GM23338 (cell line): Measurements from ENCODE around the gene IRF8. TPM values are rescaled to one million over a fixed set of nuclear protein-coding genes. Genes with fewer than 3 reads are reported as not detected.

Experiments
- ATAC-seq: fragments of 200-7000 bp; cut with Tn5 transposase; 3 replicates; pipeline ENCODE4 v1.9.1; 2020
- DNase-seq: peaks from one replicate; pipeline ENCODE4 v3.0.0-alpha.2; 2015; ENCODE audit warnings: low spot score
- H2AFZ ChIP-seq: fragments of 200-600 bp; sonication (generic); 2 replicates; pipeline ENCODE4 v1.8.0; 2016; ENCODE audit warnings: antibody characterized with exemption, mild to moderate bottlenecking, moderate library complexity
- H3F3A ChIP-seq: fragments of 200-600 bp; sonication (generic); replicated peaks from 2 replicates; pipeline ENCODE4 v1.8.0; 2017; ENCODE audit warnings: antibody characterized with exemption, mixed run types, low read depth
- H3K27ac ChIP-seq: fragments of 200-600 bp; sonication (generic); 2 replicates; pipeline ENCODE4 v1.6.1; 2016; ENCODE audit warnings: low read depth
- H3K27me3 ChIP-seq: fragments of 200-600 bp; sonication (generic); 2 replicates; pipeline ENCODE4 v1.8.0; 2016; ENCODE audit warnings: mild to moderate bottlenecking, mixed run types, moderate library complexity; ENCODE audit not compliant: insufficient read depth
- H3K36me3 ChIP-seq: fragments of 200-600 bp; sonication (generic); 2 replicates; pipeline ENCODE4 v1.8.0; 2016; ENCODE audit warnings: mild to moderate bottlenecking; ENCODE audit not compliant: insufficient read depth
- H3K4me1 ChIP-seq: fragments of 200-600 bp; sonication (generic); 2 replicates; pipeline ENCODE4 v1.8.0; 2016; ENCODE audit warnings: mild to moderate bottlenecking, moderate library complexity; ENCODE audit not compliant: insufficient read depth
- H3K4me2 ChIP-seq: fragments of 200-600 bp; sonication (generic); 2 replicates; pipeline ENCODE4 v1.7.1; 2017; ENCODE audit warnings: mixed run types
- H3K4me3 ChIP-seq: fragments of 200-600 bp; sonication (generic); 2 replicates; pipeline ENCODE4 v1.6.1; 2016; ENCODE audit warnings: mixed run types
- H3K79me2 ChIP-seq: fragments of 200-600 bp; sonication (generic); replicated peaks from 2 replicates; pipeline ENCODE4 v1.8.0; 2017; ENCODE audit warnings: mild to moderate bottlenecking; ENCODE audit not compliant: insufficient read depth
- H3K9me2 ChIP-seq: fragments of 200-600 bp; sonication (generic); 2 replicates; pipeline ENCODE4 v1.8.0; 2017; ENCODE audit not compliant: insufficient read depth
- H4K20me1 ChIP-seq: fragments of 200-600 bp; sonication (generic); replicated peaks from 2 replicates; pipeline ENCODE4 v1.8.0; 2017; ENCODE audit warnings: mild to moderate bottlenecking; ENCODE audit not compliant: insufficient read depth
- H3K27ac Mint-ChIP-seq: 2 replicates; pipeline ENCODE4 v1.8.0; 2020; ENCODE audit warnings: inconsistent platforms, mild to moderate bottlenecking, moderate library complexity, mixed read lengths
- H3K27me3 Mint-ChIP-seq: 3 replicates; pipeline ENCODE4 v1.8.0; 2022; ENCODE audit warnings: low read depth, mild to moderate bottlenecking, moderate library complexity, mixed read lengths, inconsistent platforms; ENCODE audit not compliant: insufficient read depth, poor library complexity
- H3K36me3 Mint-ChIP-seq: 3 replicates; pipeline ENCODE4 v1.8.0; 2021; ENCODE audit warnings: low read depth, mild to moderate bottlenecking, inconsistent platforms, moderate library complexity, mixed read lengths
- H3K4me1 Mint-ChIP-seq: 3 replicates; pipeline ENCODE4 v1.8.0; 2020; ENCODE audit warnings: mild to moderate bottlenecking, inconsistent platforms, mixed read lengths
- H3K4me3 Mint-ChIP-seq: 3 replicates; pipeline ENCODE4 v1.8.0; 2021; ENCODE audit warnings: moderate library complexity, mild to moderate bottlenecking, inconsistent platforms, mixed read lengths
- H3K9me3 Mint-ChIP-seq: 3 replicates; pipeline ENCODE4 v1.8.0; 2020; ENCODE audit warnings: moderate library complexity, mild to moderate bottlenecking, inconsistent platforms, mixed read lengths
- CREB1 ChIP-seq: fragments of 250-450 bp; sonication (Bioruptor Pico); IDR thresholded peaks from 2 replicates; pipeline ENCODE4 v1.5.0; 2020; ENCODE audit warnings: low read depth, mild to moderate bottlenecking, moderate library complexity
- EZH2 ChIP-seq: fragments of 200-600 bp; sonication (generic); IDR thresholded peaks from one replicate; pipeline ENCODE4 v1.8.0; 2017; ENCODE audit warnings: antibody characterized with exemption, mild to moderate bottlenecking, low read depth; ENCODE audit not compliant: unreplicated experiment
- EZH2phosphoT487 ChIP-seq: fragments of 200-600 bp; sonication (generic); IDR thresholded peaks from one replicate; pipeline ENCODE4 v1.8.1; 2018; ENCODE audit warnings: antibody characterized with exemption; ENCODE audit not compliant: unreplicated experiment
- JUNB ChIP-seq: IDR thresholded peaks from one replicate; pipeline ENCODE4 v1.6.1; 2016; ENCODE audit warnings: antibody characterized with exemption; ENCODE audit not compliant: unreplicated experiment
- POLR2AphosphoS5 ChIP-seq: IDR thresholded peaks from 2 replicates; pipeline ENCODE4 v1.6.1; 2016; ENCODE audit warnings: antibody characterized with exemption, low read depth
- STAT1 ChIP-seq: IDR thresholded peaks from one replicate; pipeline ENCODE4 v1.6.1; 2016; ENCODE audit warnings: antibody characterized with exemption; ENCODE audit not compliant: unreplicated experiment
- ZNF114 ChIP-seq: fragments of 250-450 bp; sonication (Bioruptor Pico); IDR thresholded peaks from 2 replicates; pipeline ENCODE4 v1.5.0; 2020; ENCODE audit warnings: mild to moderate bottlenecking, moderate library complexity
- ZNF331 ChIP-seq: fragments of 250-450 bp; sonication (Bioruptor Pico); IDR thresholded peaks from 2 replicates; pipeline ENCODE4 v1.5.0; 2020; ENCODE audit warnings: low read depth, mild to moderate bottlenecking, moderate library complexity
- polyA plus RNA-seq: library from polyadenylated mRNA; unstranded; fragments of >200 nt; fragmentation: Nextera tagmentation; extraction: Ambion mirVana; gene quantifications from 2 replicates; pipeline ENCODE4 v1.2.1, GENCODE V29; 2016
- total RNA-seq: library from RNA; depleted of rRNA; stranded (reverse); fragments of >200 nt; shearing (Covaris generic); gene quantifications from 2 replicates; pipeline ENCODE4 v1.2.3, GENCODE V29; 2014
- TF ChIP-seq, protein P1 (sequence below), 2 experiments: fragments of 200-600 bp in 1 of 2; sonication (generic) in 1 of 2; conservative IDR thresholded peaks; 2 replicates each; pipeline versions ENCODE4 v1.5.1 to v1.6.1; 2016 to 2017; ENCODE audit warnings: antibody characterized with exemption in 2 of 2, low read depth in 2 of 2, mild to moderate bottlenecking in 2 of 2, moderate library complexity in 1 of 2
- TF ChIP-seq, protein P2 (sequence below): IDR thresholded peaks from one replicate; pipeline ENCODE4 v1.6.1; 2018; ENCODE audit warnings: antibody characterized with exemption; ENCODE audit not compliant: unreplicated experiment
- TF ChIP-seq, protein P3 (sequence below): IDR thresholded peaks from 2 replicates; pipeline ENCODE4 v1.6.1; 2016; ENCODE audit warnings: antibody characterized with exemption
- TF ChIP-seq, protein P4 (sequence below): fragments of 250-450 bp; sonication (Bioruptor Pico); IDR thresholded peaks from 2 replicates; pipeline ENCODE4 v1.5.0; 2020; ENCODE audit warnings: mild to moderate bottlenecking, moderate library complexity

IRF8 gene
- total and polyA plus RNA-seq, 2 experiments from 2014 or later, result 0.47 to 2.8 TPM

DNA sequence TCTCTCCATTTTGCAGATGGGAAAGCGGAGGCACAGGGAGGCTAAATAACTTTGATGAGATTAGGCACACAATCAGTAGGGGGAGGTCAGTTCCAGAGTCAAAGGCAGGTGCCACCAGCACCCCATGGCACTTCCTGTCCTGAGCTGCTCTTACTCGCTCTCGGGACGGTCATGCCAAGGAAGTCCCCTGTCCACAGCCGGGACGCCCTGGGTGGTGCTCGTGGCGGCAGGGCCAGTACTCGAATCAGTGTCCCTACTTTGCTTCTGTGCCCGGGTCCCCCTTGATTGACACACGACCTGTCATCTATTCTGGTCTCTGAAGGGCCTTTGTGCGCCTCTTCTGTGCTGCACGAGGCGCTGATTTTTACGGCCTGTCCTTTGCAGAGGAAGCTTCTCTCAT, 31.3 kb downstream of the IRF8 start (continued):
- no peak for TF ChIP-seq EZH2phosphoT487
- no peak for TF ChIP-seq STAT1
- TF ChIP-seq ZNF114, result no peak
- no peak for TF ChIP-seq ZNF331
- no peak for TF ChIP-seq CREB1 (CRISPR knock-in tag)

DNA sequence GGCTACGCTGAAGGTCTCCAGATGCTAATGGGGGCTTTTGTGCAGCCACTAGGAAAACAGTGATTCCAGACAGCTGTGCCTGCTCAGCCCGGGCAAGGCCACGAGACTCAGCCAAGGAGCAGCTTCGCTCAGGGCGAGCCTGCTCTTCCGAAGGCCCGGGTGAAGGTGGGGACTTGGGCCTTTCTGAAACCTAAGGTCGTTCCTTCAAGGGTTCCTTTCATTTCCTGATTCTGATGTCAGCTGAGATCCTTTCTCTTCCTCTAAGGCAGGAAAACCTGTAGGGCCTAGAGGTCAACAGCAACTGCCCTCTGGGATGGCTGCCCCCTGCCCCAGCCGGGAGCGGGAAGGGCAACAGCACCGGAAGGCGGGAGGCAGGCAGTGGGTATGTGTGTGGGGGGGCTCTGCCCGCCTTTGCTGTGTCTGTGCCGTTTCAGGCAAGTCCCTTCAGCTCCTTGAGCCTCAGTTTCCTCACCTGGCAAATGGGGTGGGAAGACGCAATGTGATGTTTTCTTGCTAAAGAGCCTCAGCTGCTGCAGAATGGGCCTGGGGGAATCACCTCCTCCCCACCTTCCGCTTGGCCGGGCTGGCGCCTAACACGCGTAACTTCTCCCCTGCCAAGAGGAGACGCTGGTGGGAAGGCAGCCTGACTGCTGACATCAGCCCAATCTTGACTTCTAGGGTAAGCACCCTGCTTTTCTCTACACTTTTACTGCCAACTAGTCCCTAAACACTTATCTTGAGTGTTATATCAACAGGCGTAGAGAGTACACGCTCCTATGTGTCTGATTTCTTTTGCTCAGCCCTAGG, 32.8 kb downstream of the IRF8 start:
- Histone ChIP-seq H3K4me2 (no peak overlapping the region), H3K27me3 (no peaks in the 10 kb centered on the region), H3K4me3 (no peak overlapping the region), H2AFZ (no peak overlapping the region), H4K20me1 (no peaks in the 10 kb centered on the region), H3K36me3 (no peaks in the 10 kb centered on the region), H3K9me2 (no peaks in the 10 kb centered on the region), H3K79me2 (no peaks in the 10 kb centered on the region), H3K27ac (no peak overlapping the region), H3F3A (no peaks in the 10 kb centered on the region), H3K4me1 (no peaks in the 10 kb centered on the region)
- Mint-ChIP-seq H3K4me3 (no peak overlapping the region), H3K27me3 (peaks cover 8% of the 10 kb centered on the region), H3K4me1 (peaks cover 20% of the 10 kb centered on the region), H3K27ac (no peak overlapping the region), H3K9me3 (no peaks in the 10 kb centered on the region), H3K36me3 (no peaks in the 10 kb centered on the region)
- ATAC-seq (no peak), DNase-seq (no peak)
- no peak for TF ChIP-seq CREB1 (CRISPR knock-in tag)
- TF ChIP-seq, protein P1, sequence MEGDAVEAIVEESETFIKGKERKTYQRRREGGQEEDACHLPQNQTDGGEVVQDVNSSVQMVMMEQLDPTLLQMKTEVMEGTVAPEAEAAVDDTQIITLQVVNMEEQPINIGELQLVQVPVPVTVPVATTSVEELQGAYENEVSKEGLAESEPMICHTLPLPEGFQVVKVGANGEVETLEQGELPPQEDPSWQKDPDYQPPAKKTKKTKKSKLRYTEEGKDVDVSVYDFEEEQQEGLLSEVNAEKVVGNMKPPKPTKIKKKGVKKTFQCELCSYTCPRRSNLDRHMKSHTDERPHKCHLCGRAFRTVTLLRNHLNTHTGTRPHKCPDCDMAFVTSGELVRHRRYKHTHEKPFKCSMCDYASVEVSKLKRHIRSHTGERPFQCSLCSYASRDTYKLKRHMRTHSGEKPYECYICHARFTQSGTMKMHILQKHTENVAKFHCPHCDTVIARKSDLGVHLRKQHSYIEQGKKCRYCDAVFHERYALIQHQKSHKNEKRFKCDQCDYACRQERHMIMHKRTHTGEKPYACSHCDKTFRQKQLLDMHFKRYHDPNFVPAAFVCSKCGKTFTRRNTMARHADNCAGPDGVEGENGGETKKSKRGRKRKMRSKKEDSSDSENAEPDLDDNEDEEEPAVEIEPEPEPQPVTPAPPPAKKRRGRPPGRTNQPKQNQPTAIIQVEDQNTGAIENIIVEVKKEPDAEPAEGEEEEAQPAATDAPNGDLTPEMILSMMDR (conservative IDR thresholded peaks at IDR 0.05; ENCODE audit: low read depth in 2 of 2), result no peak
- TF ChIP-seq ZNF331, result no peak
- TF ChIP-seq, protein P2, sequence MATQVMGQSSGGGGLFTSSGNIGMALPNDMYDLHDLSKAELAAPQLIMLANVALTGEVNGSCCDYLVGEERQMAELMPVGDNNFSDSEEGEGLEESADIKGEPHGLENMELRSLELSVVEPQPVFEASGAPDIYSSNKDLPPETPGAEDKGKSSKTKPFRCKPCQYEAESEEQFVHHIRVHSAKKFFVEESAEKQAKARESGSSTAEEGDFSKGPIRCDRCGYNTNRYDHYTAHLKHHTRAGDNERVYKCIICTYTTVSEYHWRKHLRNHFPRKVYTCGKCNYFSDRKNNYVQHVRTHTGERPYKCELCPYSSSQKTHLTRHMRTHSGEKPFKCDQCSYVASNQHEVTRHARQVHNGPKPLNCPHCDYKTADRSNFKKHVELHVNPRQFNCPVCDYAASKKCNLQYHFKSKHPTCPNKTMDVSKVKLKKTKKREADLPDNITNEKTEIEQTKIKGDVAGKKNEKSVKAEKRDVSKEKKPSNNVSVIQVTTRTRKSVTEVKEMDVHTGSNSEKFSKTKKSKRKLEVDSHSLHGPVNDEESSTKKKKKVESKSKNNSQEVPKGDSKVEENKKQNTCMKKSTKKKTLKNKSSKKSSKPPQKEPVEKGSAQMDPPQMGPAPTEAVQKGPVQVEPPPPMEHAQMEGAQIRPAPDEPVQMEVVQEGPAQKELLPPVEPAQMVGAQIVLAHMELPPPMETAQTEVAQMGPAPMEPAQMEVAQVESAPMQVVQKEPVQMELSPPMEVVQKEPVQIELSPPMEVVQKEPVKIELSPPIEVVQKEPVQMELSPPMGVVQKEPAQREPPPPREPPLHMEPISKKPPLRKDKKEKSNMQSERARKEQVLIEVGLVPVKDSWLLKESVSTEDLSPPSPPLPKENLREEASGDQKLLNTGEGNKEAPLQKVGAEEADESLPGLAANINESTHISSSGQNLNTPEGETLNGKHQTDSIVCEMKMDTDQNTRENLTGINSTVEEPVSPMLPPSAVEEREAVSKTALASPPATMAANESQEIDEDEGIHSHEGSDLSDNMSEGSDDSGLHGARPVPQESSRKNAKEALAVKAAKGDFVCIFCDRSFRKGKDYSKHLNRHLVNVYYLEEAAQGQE, result no peak
- TF ChIP-seq, protein P3, sequence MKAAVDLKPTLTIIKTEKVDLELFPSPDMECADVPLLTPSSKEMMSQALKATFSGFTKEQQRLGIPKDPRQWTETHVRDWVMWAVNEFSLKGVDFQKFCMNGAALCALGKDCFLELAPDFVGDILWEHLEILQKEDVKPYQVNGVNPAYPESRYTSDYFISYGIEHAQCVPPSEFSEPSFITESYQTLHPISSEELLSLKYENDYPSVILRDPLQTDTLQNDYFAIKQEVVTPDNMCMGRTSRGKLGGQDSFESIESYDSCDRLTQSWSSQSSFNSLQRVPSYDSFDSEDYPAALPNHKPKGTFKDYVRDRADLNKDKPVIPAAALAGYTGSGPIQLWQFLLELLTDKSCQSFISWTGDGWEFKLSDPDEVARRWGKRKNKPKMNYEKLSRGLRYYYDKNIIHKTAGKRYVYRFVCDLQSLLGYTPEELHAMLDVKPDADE, result no peak
- no peak for TF ChIP-seq POLR2AphosphoS5
- TF ChIP-seq STAT1, result no peak
- no peak for TF ChIP-seq JUNB
- TF ChIP-seq, protein P4, sequence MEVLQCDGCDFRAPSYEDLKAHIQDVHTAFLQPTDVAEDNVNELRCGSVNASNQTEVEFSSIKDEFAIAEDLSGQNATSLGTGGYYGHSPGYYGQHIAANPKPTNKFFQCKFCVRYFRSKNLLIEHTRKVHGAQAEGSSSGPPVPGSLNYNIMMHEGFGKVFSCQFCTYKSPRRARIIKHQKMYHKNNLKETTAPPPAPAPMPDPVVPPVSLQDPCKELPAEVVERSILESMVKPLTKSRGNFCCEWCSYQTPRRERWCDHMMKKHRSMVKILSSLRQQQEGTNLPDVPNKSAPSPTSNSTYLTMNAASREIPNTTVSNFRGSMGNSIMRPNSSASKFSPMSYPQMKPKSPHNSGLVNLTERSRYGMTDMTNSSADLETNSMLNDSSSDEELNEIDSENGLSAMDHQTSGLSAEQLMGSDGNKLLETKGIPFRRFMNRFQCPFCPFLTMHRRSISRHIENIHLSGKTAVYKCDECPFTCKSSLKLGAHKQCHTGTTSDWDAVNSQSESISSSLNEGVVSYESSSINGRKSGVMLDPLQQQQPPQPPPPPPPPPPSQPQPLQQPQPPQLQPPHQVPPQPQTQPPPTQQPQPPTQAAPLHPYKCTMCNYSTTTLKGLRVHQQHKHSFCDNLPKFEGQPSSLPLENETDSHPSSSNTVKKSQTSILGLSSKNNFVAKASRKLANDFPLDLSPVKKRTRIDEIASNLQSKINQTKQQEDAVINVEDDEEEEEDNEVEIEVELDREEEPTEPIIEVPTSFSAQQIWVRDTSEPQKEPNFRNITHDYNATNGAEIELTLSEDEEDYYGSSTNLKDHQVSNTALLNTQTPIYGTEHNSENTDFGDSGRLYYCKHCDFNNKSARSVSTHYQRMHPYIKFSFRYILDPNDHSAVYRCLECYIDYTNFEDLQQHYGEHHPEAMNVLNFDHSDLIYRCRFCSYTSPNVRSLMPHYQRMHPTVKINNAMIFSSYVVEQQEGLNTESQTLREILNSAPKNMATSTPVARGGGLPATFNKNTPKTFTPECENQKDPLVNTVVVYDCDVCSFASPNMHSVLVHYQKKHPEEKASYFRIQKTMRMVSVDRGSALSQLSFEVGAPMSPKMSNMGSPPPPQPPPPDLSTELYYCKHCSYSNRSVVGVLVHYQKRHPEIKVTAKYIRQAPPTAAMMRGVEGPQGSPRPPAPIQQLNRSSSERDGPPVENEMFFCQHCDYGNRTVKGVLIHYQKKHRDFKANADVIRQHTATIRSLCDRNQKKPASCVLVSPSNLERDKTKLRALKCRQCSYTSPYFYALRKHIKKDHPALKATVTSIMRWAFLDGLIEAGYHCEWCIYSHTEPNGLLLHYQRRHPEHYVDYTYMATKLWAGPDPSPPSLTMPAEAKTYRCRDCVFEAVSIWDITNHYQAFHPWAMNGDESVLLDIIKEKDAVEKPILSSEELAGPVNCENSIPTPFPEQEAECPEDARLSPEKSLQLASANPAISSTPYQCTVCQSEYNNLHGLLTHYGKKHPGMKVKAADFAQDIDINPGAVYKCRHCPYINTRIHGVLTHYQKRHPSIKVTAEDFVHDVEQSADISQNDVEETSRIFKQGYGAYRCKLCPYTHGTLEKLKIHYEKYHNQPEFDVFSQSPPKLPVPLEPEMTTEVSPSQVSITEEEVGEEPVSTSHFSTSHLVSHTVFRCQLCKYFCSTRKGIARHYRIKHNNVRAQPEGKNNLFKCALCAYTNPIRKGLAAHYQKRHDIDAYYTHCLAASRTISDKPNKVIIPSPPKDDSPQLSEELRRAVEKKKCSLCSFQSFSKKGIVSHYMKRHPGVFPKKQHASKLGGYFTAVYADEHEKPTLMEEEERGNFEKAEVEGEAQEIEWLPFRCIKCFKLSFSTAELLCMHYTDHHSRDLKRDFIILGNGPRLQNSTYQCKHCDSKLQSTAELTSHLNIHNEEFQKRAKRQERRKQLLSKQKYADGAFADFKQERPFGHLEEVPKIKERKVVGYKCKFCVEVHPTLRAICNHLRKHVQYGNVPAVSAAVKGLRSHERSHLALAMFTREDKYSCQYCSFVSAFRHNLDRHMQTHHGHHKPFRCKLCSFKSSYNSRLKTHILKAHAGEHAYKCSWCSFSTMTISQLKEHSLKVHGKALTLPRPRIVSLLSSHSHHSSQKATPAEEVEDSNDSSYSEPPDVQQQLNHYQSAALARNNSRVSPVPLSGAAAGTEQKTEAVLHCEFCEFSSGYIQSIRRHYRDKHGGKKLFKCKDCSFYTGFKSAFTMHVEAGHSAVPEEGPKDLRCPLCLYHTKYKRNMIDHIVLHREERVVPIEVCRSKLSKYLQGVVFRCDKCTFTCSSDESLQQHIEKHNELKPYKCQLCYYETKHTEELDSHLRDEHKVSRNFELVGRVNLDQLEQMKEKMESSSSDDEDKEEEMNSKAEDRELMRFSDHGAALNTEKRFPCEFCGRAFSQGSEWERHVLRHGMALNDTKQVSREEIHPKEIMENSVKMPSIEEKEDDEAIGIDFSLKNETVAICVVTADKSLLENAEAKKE (CRISPR knock-in tag), result no peak
- TF ChIP-seq EZH2, result no peak
- TF ChIP-seq EZH2phosphoT487, result no peak
